Upper lobe of left lung (tissue), 4 donors: ENCODE data around the gene RPAP2.

Experiments used
- CTCF ChIP-seq, 6 experiments: fragments of 450-650 bp in 4 of 6; fragments of 200-600 bp in 2 of 6; sonication (generic) in 2 of 6; IDR thresholded peaks; one replicate each; pipeline ENCODE4 v1.5.1; 2016 to 2019; ENCODE audit warnings: antibody characterized with exemption in 6 of 6
- POLR2AphosphoS5 ChIP-seq, 2 donors: sonication (generic); formaldehyde crosslinking; IDR thresholded peaks; one replicate each; pipeline ENCODE4 v1.5.1; 2017; ENCODE audit warnings: antibody characterized with exemption in 2 of 2

GRCh38 chr1:92298213-92298572 lies 666 bp upstream of the RPAP2 start:
- TF ChIP-seq CTCF (IDR thresholded peaks at IDR 0.05) (no peak), POLR2AphosphoS5 (IDR thresholded peaks at IDR 0.05) (no peak)
